Mononuclear cell (primary cell): ENCODE measurements around the gene PRKD1. TPM values are rescaled to one million over a fixed set of nuclear protein-coding genes. Genes with fewer than 3 reads are reported as not detected.

Source experiments
- H3K27me3 ChIP-seq: 2 replicates; pipeline ENCODE4 v1.6.0; 2011; ENCODE audit warnings: low read length, control low read depth; ENCODE audit not compliant: insufficient read depth
- H3K4me1 ChIP-seq: 2 replicates; pipeline ENCODE4 v1.5.1; 2011; ENCODE audit warnings: mild to moderate bottlenecking, low read length, control low read depth; ENCODE audit not compliant: insufficient read depth
- H3K4me3 ChIP-seq: 2 replicates; pipeline ENCODE4 v1.5.1; 2011; ENCODE audit warnings: mild to moderate bottlenecking, low read length, moderate library complexity
- H3K9me3 ChIP-seq: 2 replicates; pipeline ENCODE4 v1.5.1; 2011; ENCODE audit warnings: low read depth, mild to moderate bottlenecking, control low read depth, low read length
- total RNA-seq: library from RNA; depleted of rRNA; stranded (reverse); fragments of >200 nt; gene quantifications from one replicate; pipeline ENCODE4 v1.2.3, GENCODE V29; 2012

PRKD1 gene
- total RNA-seq: not detected

- Histone ChIP-seq H3K27me3 (peaks cover 51% of the 10 kb centered on the region), H3K4me3 (no peak within 1 kb of the TSS), H3K4me1 (no peaks in the 10 kb centered on the region), H3K9me3 (no peaks in the 10 kb centered on the region)
Observed at GRCh38 chr14:29927376-29928116, at the start of gene PRKD1. PRKD1 (minus strand) TSS chr14:29927847.

GRCh38 chr14:29971101-29971500 lies 43.5 kb upstream of the PRKD1 start:
- no peak overlapping the region for H3K4me3 ChIP-seq
- H3K4me1 ChIP-seq: no peaks in the 10 kb centered on the region
- H3K27me3 ChIP-seq: no peaks in the 10 kb centered on the region
- no peaks in the 10 kb centered on the region for H3K9me3 ChIP-seq

- Histone ChIP-seq H3K4me3 (no peak overlapping the region), H3K4me1 (no peaks in the 10 kb centered on the region), H3K9me3 (no peaks in the 10 kb centered on the region), H3K27me3 (no peaks in the 10 kb centered on the region)
Observed at GRCh38 chr14:29955087-29955486, 27.4 kb upstream of the PRKD1 start.

- Histone ChIP-seq H3K4me3 (no peak overlapping the region), H3K4me1 (no peaks in the 10 kb centered on the region), H3K9me3 (no peaks in the 10 kb centered on the region), H3K27me3 (no peaks in the 10 kb centered on the region)
Observed at GRCh38 chr14:29953501-29953900, 25.9 kb upstream of the PRKD1 start.

- Histone ChIP-seq H3K4me3 (no peak overlapping the region), H3K9me3 (peaks cover 8% of the 10 kb centered on the region), H3K27me3 (no peaks in the 10 kb centered on the region), H3K4me1 (no peaks in the 10 kb centered on the region)
Observed at GRCh38 chr14:29944091-29944490, 16.4 kb upstream of the PRKD1 start.

DNA sequence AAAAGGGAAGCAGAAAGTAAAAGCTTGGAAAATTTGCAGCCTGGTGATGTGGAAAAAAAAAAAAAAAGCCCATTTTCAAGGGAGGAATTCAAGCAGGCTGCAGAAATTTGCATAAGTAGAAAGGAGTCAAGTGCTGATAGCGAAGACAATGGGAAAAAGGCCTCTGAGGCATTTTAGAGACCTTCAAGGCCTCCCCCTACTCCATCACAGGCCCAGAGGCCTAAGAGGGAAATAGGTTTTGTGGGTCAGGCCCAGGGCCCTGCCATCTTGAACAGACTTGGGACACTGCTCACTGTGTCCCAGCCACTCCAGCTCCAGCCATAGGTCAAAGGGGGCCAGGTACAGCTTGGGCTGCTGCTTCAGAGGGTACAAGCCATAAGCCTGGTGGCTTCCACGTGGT lies 13.8 kb upstream of the PRKD1 start:
- Histone ChIP-seq H3K27me3 (no peaks in the 10 kb centered on the region), H3K4me3 (no peak overlapping the region), H3K4me1 (no peaks in the 10 kb centered on the region), H3K9me3 (peaks cover 8% of the 10 kb centered on the region)

DNA sequence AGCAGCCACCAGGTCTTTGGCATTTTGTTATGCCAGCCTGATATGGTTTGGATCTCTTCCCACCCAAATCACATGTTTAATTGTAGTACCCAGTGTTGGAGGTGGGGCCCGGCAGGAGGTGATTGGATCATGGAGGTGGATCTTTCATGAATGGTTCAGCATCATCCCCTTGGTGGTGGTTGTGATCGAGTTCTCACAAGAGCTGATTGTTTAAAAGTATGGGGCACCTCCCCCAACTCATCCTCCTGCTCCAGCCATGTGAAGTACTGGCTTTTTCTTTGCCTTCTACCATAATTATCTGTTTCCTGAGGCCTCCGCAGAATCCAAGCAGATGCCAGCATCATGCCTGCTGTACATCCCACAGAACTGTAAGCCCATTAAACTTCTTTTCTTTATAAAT lies 12.8 kb upstream of the PRKD1 start:
- no peaks in the 10 kb centered on the region for H3K4me1 ChIP-seq
- H3K4me3 ChIP-seq: no peak overlapping the region
- peaks cover 8% of the 10 kb centered on the region for H3K9me3 ChIP-seq
- no peaks in the 10 kb centered on the region for H3K27me3 ChIP-seq

DNA sequence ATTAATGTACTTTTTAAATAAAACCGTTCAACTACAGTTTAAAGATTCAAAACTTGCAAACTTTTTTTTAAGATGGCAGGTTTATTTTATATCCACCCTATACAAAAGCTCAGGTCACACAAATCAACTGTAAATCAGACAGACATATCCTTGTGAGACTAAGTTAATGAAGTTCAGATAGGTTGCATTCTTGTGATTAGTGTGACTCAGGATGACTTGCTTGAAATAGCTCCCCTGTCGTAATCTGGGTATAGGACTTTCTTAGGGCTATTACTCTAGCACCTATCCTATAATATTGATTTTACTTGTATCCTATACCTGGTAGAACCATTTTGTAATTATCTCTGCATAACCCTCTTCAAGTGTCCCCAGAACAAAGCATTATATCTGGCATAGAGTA lies 9.5 kb upstream of the PRKD1 start:
- H3K4me1 ChIP-seq: no peaks in the 10 kb centered on the region
- no peaks in the 10 kb centered on the region for H3K9me3 ChIP-seq
- H3K27me3 ChIP-seq: no peaks in the 10 kb centered on the region
- H3K4me3 ChIP-seq: no peak overlapping the region

GRCh38 chr14:29930283-29930682 lies 2.6 kb upstream of the PRKD1 start:
- Histone ChIP-seq H3K27me3 (peaks cover 40% of the 10 kb centered on the region), H3K4me3 (no peak overlapping the region), H3K4me1 (no peaks in the 10 kb centered on the region), H3K9me3 (no peaks in the 10 kb centered on the region)

- no peaks in the 10 kb centered on the region for H3K9me3 ChIP-seq
- H3K27me3 ChIP-seq: peaks cover 51% of the 10 kb centered on the region
- H3K4me1 ChIP-seq: no peaks in the 10 kb centered on the region
- H3K4me3 ChIP-seq: no peak overlapping the region
Observed at GRCh38 chr14:29928117-29928640, 532 bp upstream of the PRKD1 start.

DNA sequence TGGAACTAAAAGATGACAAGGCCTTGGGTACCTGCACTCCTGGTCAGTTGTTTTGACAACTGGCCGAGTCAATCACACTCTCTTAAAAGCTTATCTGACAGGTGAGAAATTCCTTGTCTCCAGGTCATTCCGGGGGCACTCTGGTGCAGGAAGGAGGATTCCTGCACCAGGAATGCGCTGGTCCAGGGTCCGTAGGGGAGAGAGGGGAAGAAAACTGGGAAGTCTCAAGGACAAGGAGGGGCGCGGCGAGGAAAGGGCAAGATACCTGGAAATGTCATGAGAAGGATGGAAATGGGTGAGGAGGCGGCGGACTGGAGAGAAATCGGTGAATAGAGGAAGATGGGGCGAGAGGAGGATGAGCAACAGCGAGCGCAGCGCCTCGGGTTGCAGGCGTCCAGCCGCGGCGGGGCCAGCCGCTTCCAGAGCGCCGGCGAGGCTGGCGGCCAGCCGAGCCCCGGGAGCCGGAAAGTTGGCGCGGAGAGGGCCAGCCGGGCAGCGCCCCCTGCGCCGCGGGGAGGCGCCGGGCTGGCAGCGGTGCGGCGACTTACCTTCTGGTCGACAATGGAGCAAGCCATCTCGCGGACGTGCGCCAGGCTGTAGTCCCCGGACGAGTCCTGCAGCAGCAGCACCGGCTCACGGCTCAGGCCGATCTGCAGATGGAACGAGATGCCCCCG lies 809 bp downstream of the PRKD1 start:
- Histone ChIP-seq H3K9me3 (no peaks in the 10 kb centered on the region), H3K4me3 (no peak overlapping the region), H3K27me3 (peaks cover 51% of the 10 kb centered on the region), H3K4me1 (no peaks in the 10 kb centered on the region)

- Histone ChIP-seq H3K4me1 (no peaks in the 10 kb centered on the region), H3K9me3 (no peaks in the 10 kb centered on the region), H3K27me3 (peaks cover 51% of the 10 kb centered on the region)
Observed at GRCh38 chr14:29926228-29926627, 1.4 kb downstream of the PRKD1 start.

DNA sequence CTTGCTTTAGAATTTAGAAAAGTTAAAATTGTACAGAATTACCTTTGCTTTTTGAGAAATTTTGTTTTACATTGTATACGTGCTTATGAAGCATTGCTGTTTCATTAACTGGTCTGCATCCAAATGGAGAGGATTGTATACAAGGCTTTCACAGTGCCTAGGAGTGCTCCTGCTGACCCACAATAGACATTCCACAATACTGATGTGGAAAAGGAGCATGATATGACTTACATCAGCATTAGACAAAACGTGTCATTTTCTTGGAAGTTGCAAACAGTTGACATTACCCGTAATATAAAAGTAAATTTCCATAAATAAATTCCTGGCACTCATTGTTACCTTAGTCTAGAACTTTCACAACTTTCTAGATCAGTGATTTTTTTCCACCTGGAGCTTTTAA lies 1.9 kb downstream of the PRKD1 start:
- Histone ChIP-seq H3K4me3 (no peak overlapping the region), H3K27me3 (peaks cover 51% of the 10 kb centered on the region), H3K9me3 (no peaks in the 10 kb centered on the region), H3K4me1 (no peaks in the 10 kb centered on the region)

More at GRCh38 chr14:29926228-29926627, 1.4 kb downstream of the PRKD1 start:
- no peak overlapping the region for H3K4me3 ChIP-seq

GRCh38 chr14:29925101-29925722 lies 2.4 kb downstream of the PRKD1 start:
- Histone ChIP-seq H3K4me1 (no peaks in the 10 kb centered on the region), H3K4me3 (no peak overlapping the region), H3K9me3 (no peaks in the 10 kb centered on the region), H3K27me3 (peaks cover 50% of the 10 kb centered on the region)

- no peak overlapping the region for H3K4me3 ChIP-seq
- H3K27me3 ChIP-seq: peaks cover 8% of the 10 kb centered on the region
- no peaks in the 10 kb centered on the region for H3K4me1 ChIP-seq
- no peaks in the 10 kb centered on the region for H3K9me3 ChIP-seq
Observed at GRCh38 chr14:29919845-29920244, 7.8 kb downstream of the PRKD1 start.
